Endothelial cell of umbilical vein (primary cell): ENCODE results near the gene HEXIM1. TPM values are rescaled to one million over a fixed set of nuclear protein-coding genes. Genes with fewer than 3 reads are reported as not detected.

Experiments
- BruUV-seq: library from RNA; stranded (reverse); fragments of 400-500 nt; replicated peaks from 2 replicates; lab custom pipeline; 2021; lab: Mats Ljungman, UMichigan
- CTCF ChIA-PET: fragments of 300-600, 350-600 bp; sonication (Branson Sonifier 250); formaldehyde crosslinking; loops from one replicate; lab custom pipeline; 2021; ENCODE audit warnings: antibody characterized with exemption, inconsistent platforms; lab: Charles Lee
- POLR2A ChIA-PET: fragments of 300-600, 350-600 bp; sonication (Branson Sonifier 250); formaldehyde crosslinking; loops from one replicate; lab custom pipeline; 2021; ENCODE audit warnings: antibody characterized with exemption, inconsistent platforms; lab: Charles Lee
- DNase-seq: peaks from one replicate; pipeline ENCODE4 v3.0.0-alpha.2; 2011; ENCODE audit warnings: low read depth, low spot score
- FAIRE-seq: peaks from 2 replicates; lab custom pipeline; 2011; peaks lifted over from hg19 to GRCh38; lab: Jason Lieb, UNC
- H2AFZ ChIP-seq: 2 replicates; pipeline ENCODE4 v1.6.0; 2012; ENCODE audit warnings: low read depth, low read length, control low read depth, inconsistent platforms
- H3K27ac ChIP-seq: 2 replicates; pipeline ENCODE4 v1.5.1; 2011; ENCODE audit warnings: low read depth, mild to moderate bottlenecking, control low read depth, low read length, moderate library complexity; ENCODE audit not compliant: insufficient read depth
- H3K27me3 ChIP-seq, 2 experiments: 2 replicates each; pipeline versions ENCODE4 v1.6.0 to v1.6.1; 2011; ENCODE audit warnings: low read length in 2 of 2, mixed read lengths in 1 of 2; ENCODE audit not compliant: control insufficient read depth in 2 of 2, insufficient read depth in 2 of 2
- H3K36me3 ChIP-seq, 2 experiments: 2 replicates in 1 of 2; 3 replicates in 1 of 2; pipeline ENCODE4 v1.5.1; 2011; ENCODE audit warnings: low read length in 2 of 2, mild to moderate bottlenecking in 1 of 2, moderate library complexity in 1 of 2; ENCODE audit not compliant: control insufficient read depth in 2 of 2, insufficient read depth in 2 of 2; ENCODE audit errors: extremely low read depth in 1 of 2
- H3K4me1 ChIP-seq: 3 replicates; pipeline ENCODE4 v1.5.1; 2011; ENCODE audit warnings: mild to moderate bottlenecking, low read length; ENCODE audit not compliant: control insufficient read depth, insufficient read depth; ENCODE audit errors: extremely low read depth
- H3K4me2 ChIP-seq: 2 replicates; pipeline ENCODE4 v1.6.1; 2011; ENCODE audit warnings: low read length, control low read depth, mixed read lengths; ENCODE audit not compliant: insufficient read depth
- H3K4me3 ChIP-seq, 3 experiments: fragments of 200-600 bp in 1 of 3; sonication (generic), shearing (Covaris generic) in 1 of 3; replicated peaks in 1 of 3; 2 replicates each; pipeline ENCODE4 v1.5.1; 2011 to 2016; ENCODE audit warnings: control low read depth in 3 of 3, low read length in 3 of 3, mild to moderate bottlenecking in 2 of 3, inconsistent platforms in 1 of 3, low read depth in 1 of 3, moderate library complexity in 1 of 3; ENCODE audit not compliant: insufficient read depth in 1 of 3
- H3K79me2 ChIP-seq: 2 replicates; pipeline ENCODE4 v1.6.0; 2012; ENCODE audit warnings: low read length, inconsistent platforms; ENCODE audit not compliant: control insufficient read depth, insufficient read depth
- H3K9ac ChIP-seq: replicated peaks from 2 replicates; pipeline ENCODE3; 2011; ENCODE audit warnings: low read length, control low read depth; ENCODE audit not compliant: insufficient read depth; ENCODE audit errors: extremely low read depth
- H3K9me1 ChIP-seq: replicated peaks from 3 replicates; pipeline ENCODE4 v1.6.0; 2011; ENCODE audit warnings: mild to moderate bottlenecking, low read length; ENCODE audit not compliant: control insufficient read depth, insufficient read depth; ENCODE audit errors: extremely low read depth
- H3K9me3 ChIP-seq: replicated peaks from 2 replicates; pipeline ENCODE4 v1.5.1; 2012; ENCODE audit warnings: low read length, inconsistent platforms; ENCODE audit not compliant: control insufficient read depth, insufficient read depth
- H4K20me1 ChIP-seq: replicated peaks from 2 replicates; pipeline ENCODE3; 2011; ENCODE audit warnings: mild to moderate bottlenecking, low read length; ENCODE audit not compliant: control insufficient read depth, insufficient read depth; ENCODE audit errors: extremely low read depth
- EZH2 ChIP-seq: IDR thresholded peaks from 2 replicates; pipeline ENCODE4 v1.6.1; 2012; ENCODE audit warnings: borderline replicate concordance, low read depth, mild to moderate bottlenecking, moderate library complexity, low read length, inconsistent platforms; ENCODE audit not compliant: severe bottlenecking
- FOS ChIP-seq: IDR thresholded peaks from 2 replicates; pipeline ENCODE4 v1.6.1; 2011; ENCODE audit warnings: mild to moderate bottlenecking, low read length, moderate library complexity, borderline replicate concordance; ENCODE audit not compliant: insufficient read depth
- GATA2 ChIP-seq: IDR thresholded peaks from 2 replicates; pipeline ENCODE4 v1.7.0; 2011; ENCODE audit warnings: low read depth, mild to moderate bottlenecking, moderate library complexity, mixed read lengths, low read length; ENCODE audit not compliant: insufficient read length, insufficient read depth
- JUN ChIP-seq: IDR thresholded peaks from 2 replicates; pipeline ENCODE4 v1.6.1; 2011; ENCODE audit warnings: borderline replicate concordance, low read depth; ENCODE audit not compliant: insufficient read length, insufficient read depth
- MYC ChIP-seq: IDR thresholded peaks from one replicate; pipeline ENCODE4 v1.6.1; 2011; ENCODE audit warnings: mild to moderate bottlenecking, low read depth, low read length
- POLR2A ChIP-seq: IDR thresholded peaks from 2 replicates; pipeline ENCODE4 v1.6.1; 2012; ENCODE audit warnings: low read depth, mild to moderate bottlenecking, control low read depth, low read length
- POLR2AphosphoS5 ChIP-seq: IDR thresholded peaks from 2 replicates; pipeline ENCODE4 v1.6.1; 2012; ENCODE audit warnings: low read depth, mild to moderate bottlenecking, control low read depth, low read length, moderate library complexity; ENCODE audit not compliant: insufficient read depth
- dilution Hi-C: fragments of 300-500 bp; cut with MboI; formaldehyde crosslinking; loops from one replicate; pipeline ENCODE4 v1.15.0; 2019; ENCODE audit warnings: low sequenced_read_pairs; ENCODE audit not compliant: extremely low pct_ligation_motif_present
- intact Hi-C: fragments of 100-400 bp; cut with micrococcal nuclease; formaldehyde crosslinking; loops from one replicate; pipeline ENCODE4 v1.10.0; 2022
- polyA plus RNA-seq, 4 experiments: library from polyadenylated mRNA; depleted of rRNA in 3 of 4; stranded (reverse) in 3 of 4; unstranded in 1 of 4; fragments of >200 nt; gene quantifications; 2 replicates each; pipeline versions ENCODE4 v1.2.1 to v1.2.3, GENCODE V29; 2011 to 2012; ENCODE audit warnings: missing spikeins in 1 of 4
- total RNA-seq: library from RNA; stranded (reverse); gene quantifications from 2 replicates; pipeline ENCODE4 v1.2.3, GENCODE V29; 2021
- TF ChIP-seq, protein P1 (sequence below), 2 donors: IDR thresholded peaks; 1 replicate in 1 of 2; 2 replicates in 1 of 2; pipeline ENCODE4 v1.5.1; 2011; ENCODE audit warnings: low read length in 2 of 2, mild to moderate bottlenecking in 2 of 2, moderate library complexity in 2 of 2, control low read depth in 1 of 2, inconsistent platforms in 1 of 2, low read depth in 1 of 2; ENCODE audit not compliant: insufficient read depth in 1 of 2; ENCODE audit errors: extremely low read depth in 1 of 2
- TF ChIP-seq, protein P2 (sequence below): IDR thresholded peaks from 2 replicates; pipeline ENCODE4 v1.6.1; 2011; ENCODE audit not compliant: insufficient read depth, insufficient read length

The HEXIM1 gene
- total and polyA plus RNA-seq, 2 donors (not counting 3 experiments of a cell fraction or from before 2014, with no cell fraction given), result 7.0 to 20.0 TPM

DNA sequence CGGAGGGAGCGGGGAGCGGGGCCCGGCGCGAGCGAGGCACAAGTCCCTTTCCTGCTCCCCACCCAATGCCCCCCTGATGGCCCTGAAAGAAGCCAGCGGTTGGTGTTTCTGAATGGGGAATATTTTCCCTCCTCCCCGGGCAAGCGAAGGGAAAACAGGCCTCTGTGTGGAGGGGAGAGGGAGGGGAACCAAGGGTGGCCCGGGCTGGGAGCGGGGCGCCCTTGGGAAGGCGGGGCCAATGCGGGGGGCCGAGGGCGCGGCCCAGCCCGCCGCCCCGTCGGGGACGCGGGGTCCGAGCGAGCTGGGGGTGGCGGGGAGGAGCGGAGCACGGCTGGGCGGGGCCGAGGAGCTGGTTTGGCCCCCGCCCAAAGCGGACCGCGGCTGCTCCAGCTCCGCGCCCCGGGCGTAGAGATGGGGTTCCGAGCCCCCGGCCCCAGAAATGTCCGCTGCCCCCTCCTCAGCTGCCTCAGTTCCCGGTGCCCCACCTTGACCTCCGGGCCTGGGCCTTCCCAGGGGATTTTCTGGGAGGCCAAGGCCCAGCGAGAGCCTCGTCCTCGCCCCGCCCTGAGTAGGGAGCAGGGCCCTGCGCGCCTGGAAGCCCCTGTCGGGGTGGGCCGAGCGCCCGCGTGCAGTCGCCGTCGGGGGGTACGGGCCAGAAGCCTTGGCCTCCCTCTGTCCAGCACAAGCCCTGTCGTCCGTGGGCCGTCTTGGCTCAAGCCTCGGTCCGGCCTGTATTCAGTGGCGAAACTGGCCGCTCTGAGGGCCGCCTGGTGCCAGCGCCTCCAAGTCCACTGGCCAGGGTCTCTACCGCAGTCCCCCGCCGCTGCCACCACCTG lies 3.9 kb upstream of the HEXIM1 start:
- DNase-seq (no peak), FAIRE-seq (no peak)
- intact Hi-C loops (loop anchor here (10.0 kb wide), 1 partner anchor 230 kb away; no protein-coding TSS in a partner anchor), dilution Hi-C loops (no loop called here)
- peaks cover 8% of the 10 kb centered on the region for H3K79me2 ChIP-seq
- peaks cover 10% of the 10 kb centered on the region for H3K4me1 ChIP-seq
- no peaks in the 10 kb centered on the region for H3K9me3 ChIP-seq
- peak overlapping the region; percentile 27 for H2AFZ ChIP-seq
- no TSS peak for BruUV-seq
- no peaks in the 10 kb centered on the region for H3K9me1 ChIP-seq
- H3K27ac ChIP-seq, result no peak overlapping the region
- no peak overlapping the region for H3K4me2 ChIP-seq
- peak overlapping the region in 1 of 3 experiments; percentile 23 for H3K4me3 ChIP-seq
- TF ChIP-seq EZH2 (no peak), POLR2A (peak; percentile 42), POLR2AphosphoS5 (peak; percentile 33)
- POLR2A ChIA-PET, result no interaction called here
- no peaks in the 10 kb centered on the region for H3K36me3 ChIP-seq
- no peaks in the 10 kb centered on the region for H3K27me3 ChIP-seq
- no peak overlapping the region for H3K9ac ChIP-seq
- CTCF ChIA-PET, result interaction anchor here (2.5 to 10.4 kb wide), 2 partner anchors 8 to 53 kb away, joined by 9 to 393 read pairs; partner anchors contain the start of gene ACBD4
- H4K20me1 ChIP-seq, result no peaks in the 10 kb centered on the region

DNA sequence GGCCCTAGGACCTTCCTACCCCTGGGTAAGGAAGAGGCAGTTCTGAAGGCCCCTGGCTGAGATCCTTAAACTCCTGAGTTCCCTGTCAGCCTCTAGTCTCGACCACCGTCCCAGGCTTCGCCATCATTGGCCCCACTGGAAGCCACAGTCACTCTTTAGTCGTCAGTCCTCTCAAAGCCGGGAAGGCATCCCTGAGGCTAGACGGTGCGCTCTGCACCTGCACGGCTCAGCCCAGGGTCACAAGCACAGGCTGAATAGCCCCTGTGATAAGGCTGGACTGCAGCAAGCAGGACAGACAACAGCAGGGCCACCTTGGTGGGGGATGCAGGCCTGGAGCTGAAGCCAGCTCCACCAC lies 3.3 kb upstream of the HEXIM1 start:
- H2AFZ ChIP-seq, result no peak overlapping the region
- DNase-seq (no peak), FAIRE-seq (no peak)
- H3K36me3 ChIP-seq, result no peaks in the 10 kb centered on the region
- no peaks in the 10 kb centered on the region for H3K9me1 ChIP-seq
- CTCF ChIA-PET, result interaction anchor here (2.5 to 10.4 kb wide), 2 partner anchors 9 to 53 kb away, joined by 9 to 393 read pairs; partner anchors contain the start of gene ACBD4
- TF ChIP-seq EZH2, result no peak
- TF ChIP-seq, protein P1, sequence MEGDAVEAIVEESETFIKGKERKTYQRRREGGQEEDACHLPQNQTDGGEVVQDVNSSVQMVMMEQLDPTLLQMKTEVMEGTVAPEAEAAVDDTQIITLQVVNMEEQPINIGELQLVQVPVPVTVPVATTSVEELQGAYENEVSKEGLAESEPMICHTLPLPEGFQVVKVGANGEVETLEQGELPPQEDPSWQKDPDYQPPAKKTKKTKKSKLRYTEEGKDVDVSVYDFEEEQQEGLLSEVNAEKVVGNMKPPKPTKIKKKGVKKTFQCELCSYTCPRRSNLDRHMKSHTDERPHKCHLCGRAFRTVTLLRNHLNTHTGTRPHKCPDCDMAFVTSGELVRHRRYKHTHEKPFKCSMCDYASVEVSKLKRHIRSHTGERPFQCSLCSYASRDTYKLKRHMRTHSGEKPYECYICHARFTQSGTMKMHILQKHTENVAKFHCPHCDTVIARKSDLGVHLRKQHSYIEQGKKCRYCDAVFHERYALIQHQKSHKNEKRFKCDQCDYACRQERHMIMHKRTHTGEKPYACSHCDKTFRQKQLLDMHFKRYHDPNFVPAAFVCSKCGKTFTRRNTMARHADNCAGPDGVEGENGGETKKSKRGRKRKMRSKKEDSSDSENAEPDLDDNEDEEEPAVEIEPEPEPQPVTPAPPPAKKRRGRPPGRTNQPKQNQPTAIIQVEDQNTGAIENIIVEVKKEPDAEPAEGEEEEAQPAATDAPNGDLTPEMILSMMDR (IDR thresholded peaks at IDR 0.05; ENCODE audit: extremely low read depth in 1 of 2, insufficient read depth in 1 of 2, low read depth in 1 of 2, low read length in 2 of 2), result no peak
- no peak for TF ChIP-seq POLR2A
- TF ChIP-seq MYC, result no peak
- no peak for TF ChIP-seq FOS
- no peak for TF ChIP-seq JUN
- TF ChIP-seq, protein P2, sequence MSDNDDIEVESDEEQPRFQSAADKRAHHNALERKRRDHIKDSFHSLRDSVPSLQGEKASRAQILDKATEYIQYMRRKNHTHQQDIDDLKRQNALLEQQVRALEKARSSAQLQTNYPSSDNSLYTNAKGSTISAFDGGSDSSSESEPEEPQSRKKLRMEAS, result no peak
- TF ChIP-seq POLR2AphosphoS5, result no peak
- no peak for TF ChIP-seq GATA2
- dilution Hi-C loops (no loop called here), intact Hi-C loops (loop anchor here (10.0 kb wide), 1 partner anchor 230 kb away; no protein-coding TSS in a partner anchor)
- no peak overlapping the region for H3K4me2 ChIP-seq
- no peaks in the 10 kb centered on the region for H3K27me3 ChIP-seq
- no TSS peak for BruUV-seq
- no peaks in the 10 kb centered on the region for H3K9me3 ChIP-seq
- no peaks in the 10 kb centered on the region for H4K20me1 ChIP-seq
- H3K79me2 ChIP-seq, result peaks cover 14% of the 10 kb centered on the region
- H3K4me3 ChIP-seq, result no peak overlapping the region
- peaks cover 10% of the 10 kb centered on the region for H3K4me1 ChIP-seq
- H3K27ac ChIP-seq, result no peak overlapping the region
- no peak overlapping the region for H3K9ac ChIP-seq
- POLR2A ChIA-PET, result interaction anchor here (1.2 kb wide), 1 partner anchor 9 kb away, joined by 10 read pairs; the partner anchor contains the start of gene ACBD4
